Measurements from ENCODE around the gene TASP1.

DNA sequence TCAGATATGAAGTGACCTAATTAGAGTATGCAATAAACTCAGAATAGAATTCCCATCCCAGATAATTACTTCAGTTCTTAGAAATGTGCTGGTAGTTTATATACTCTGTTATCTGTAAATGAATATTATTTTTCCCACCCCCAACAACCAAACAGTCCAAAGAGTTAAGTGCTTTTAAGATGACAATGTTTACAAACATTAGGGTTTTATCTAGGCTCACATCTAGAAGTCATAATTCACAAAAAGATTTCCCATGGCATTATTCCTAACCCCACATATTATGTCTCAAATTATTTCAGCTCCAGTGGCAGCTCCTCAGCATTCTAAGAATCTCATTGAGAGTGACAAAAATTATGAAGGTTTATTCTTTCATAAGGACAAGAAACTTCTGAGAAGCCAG lies 120.9 kb downstream of the TASP1 start:
- TF ChIP-seq POLR2A (IDR thresholded peaks at IDR 0.05; ENCODE audit: low read length) (no peak), GATA1 (IDR thresholded peaks at IDR 0.05; ENCODE audit: low read depth, low read length) (no peak)

Data from erythroblast (primary cell).